Ovary (tissue), 3 donors: ENCODE measurements around the gene AKAP7.

Source experiments
- EP300 ChIP-seq: sonication (generic); formaldehyde crosslinking; IDR thresholded peaks from one replicate; pipeline ENCODE4 v1.6.1; 2017; ENCODE audit warnings: antibody characterized with exemption
- POLR2A ChIP-seq: fragments of 450-650 bp; IDR thresholded peaks from one replicate; pipeline ENCODE4 v1.6.1; 2017; ENCODE audit warnings: antibody characterized with exemption, mild to moderate bottlenecking, moderate library complexity
- TF ChIP-seq, protein P1 (sequence below), 3 donors: fragments of 450-650 bp in 2 of 3; fragments of 200-600 bp in 1 of 3; IDR thresholded peaks; one replicate each; pipeline versions ENCODE4 v1.5.1 to v1.8.0; 2016 to 2022; ENCODE audit warnings: antibody characterized with exemption in 3 of 3, mild to moderate bottlenecking in 1 of 3
- donor health status: DM: no; HTN: no; CAD: no.

DNA sequence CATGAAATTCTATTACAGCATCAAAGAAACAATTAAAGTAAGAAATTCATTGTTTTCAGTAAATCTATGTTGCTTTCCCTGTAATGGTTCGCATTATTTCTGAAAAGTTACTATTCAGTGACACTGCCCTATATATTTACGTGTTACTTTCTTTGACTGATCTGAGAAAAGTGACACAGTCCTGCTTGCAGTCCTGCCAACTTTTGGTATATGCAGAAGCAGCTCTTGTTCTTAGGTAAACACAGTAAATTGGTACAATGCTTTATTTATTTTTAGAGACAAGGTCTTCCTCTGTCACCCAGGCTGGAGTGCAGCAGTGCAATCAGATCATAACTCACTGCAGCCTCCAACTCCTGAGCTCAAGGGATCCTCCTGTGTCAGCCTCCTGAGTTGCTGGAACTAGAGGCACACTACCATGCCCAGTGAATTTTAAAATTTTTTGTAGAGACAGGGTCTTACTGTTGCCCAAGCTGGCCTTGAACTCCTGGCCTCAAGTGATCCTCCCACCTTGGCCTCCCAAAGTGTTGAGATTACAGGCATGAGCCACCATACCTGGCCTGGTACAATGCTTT, 151.3 kb downstream of the AKAP7 start:
- TF ChIP-seq, protein P1, sequence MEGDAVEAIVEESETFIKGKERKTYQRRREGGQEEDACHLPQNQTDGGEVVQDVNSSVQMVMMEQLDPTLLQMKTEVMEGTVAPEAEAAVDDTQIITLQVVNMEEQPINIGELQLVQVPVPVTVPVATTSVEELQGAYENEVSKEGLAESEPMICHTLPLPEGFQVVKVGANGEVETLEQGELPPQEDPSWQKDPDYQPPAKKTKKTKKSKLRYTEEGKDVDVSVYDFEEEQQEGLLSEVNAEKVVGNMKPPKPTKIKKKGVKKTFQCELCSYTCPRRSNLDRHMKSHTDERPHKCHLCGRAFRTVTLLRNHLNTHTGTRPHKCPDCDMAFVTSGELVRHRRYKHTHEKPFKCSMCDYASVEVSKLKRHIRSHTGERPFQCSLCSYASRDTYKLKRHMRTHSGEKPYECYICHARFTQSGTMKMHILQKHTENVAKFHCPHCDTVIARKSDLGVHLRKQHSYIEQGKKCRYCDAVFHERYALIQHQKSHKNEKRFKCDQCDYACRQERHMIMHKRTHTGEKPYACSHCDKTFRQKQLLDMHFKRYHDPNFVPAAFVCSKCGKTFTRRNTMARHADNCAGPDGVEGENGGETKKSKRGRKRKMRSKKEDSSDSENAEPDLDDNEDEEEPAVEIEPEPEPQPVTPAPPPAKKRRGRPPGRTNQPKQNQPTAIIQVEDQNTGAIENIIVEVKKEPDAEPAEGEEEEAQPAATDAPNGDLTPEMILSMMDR (IDR thresholded peaks at IDR 0.05): no peak
- no peak for TF ChIP-seq POLR2A
- TF ChIP-seq EP300: no peak
